Loucy (cell line): ENCODE data around the gene HECA.

Source experiments
- EZH2phosphoT487 ChIP-seq: fragments of 200-600 bp; IDR thresholded peaks from 2 replicates; pipeline ENCODE4 v1.6.1; 2018; ENCODE audit warnings: antibody characterized with exemption, mild to moderate bottlenecking, moderate library complexity, borderline replicate concordance
- TF ChIP-seq, protein P1 (sequence below): fragments of 200-600 bp; sonication (generic); conservative IDR thresholded peaks from 2 replicates; pipeline ENCODE4 v1.5.1; 2014; ENCODE audit warnings: mild to moderate bottlenecking, antibody characterized with exemption, low read length

DNA sequence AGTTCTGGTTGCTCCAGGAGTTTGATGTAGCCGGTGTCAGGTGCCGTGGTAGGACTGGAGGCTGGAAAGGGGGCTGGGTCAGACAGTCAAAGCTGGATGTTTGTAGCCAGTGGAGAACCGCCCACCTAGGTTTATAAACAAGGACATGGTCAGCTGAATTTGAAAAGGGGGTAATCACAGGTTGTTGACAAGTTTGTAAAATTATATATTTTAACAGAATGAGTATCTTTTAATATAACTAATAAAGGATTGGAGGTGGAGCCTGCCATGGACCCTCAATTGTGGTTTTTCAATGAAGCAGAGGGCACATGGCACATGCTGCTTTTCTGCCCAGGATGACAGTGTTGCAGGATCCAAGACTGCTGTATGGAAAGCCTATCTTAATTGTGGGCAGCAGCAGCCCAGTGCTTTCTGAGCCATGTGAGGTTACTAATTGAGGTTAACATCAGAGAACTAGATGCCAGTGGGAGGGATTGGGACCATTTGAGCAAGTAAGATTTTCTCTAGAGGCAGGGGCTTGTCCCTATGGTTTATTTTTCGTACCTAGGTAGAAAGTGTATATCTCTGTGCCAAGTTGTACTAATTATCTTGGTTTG lies 9.7 kb downstream of the HECA start:
- TF ChIP-seq, protein P1, sequence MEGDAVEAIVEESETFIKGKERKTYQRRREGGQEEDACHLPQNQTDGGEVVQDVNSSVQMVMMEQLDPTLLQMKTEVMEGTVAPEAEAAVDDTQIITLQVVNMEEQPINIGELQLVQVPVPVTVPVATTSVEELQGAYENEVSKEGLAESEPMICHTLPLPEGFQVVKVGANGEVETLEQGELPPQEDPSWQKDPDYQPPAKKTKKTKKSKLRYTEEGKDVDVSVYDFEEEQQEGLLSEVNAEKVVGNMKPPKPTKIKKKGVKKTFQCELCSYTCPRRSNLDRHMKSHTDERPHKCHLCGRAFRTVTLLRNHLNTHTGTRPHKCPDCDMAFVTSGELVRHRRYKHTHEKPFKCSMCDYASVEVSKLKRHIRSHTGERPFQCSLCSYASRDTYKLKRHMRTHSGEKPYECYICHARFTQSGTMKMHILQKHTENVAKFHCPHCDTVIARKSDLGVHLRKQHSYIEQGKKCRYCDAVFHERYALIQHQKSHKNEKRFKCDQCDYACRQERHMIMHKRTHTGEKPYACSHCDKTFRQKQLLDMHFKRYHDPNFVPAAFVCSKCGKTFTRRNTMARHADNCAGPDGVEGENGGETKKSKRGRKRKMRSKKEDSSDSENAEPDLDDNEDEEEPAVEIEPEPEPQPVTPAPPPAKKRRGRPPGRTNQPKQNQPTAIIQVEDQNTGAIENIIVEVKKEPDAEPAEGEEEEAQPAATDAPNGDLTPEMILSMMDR: no peak
- TF ChIP-seq EZH2phosphoT487: no peak
